Liver (tissue), 3 donors: ENCODE data around the gene RNF111.

Experiments
- ATF3 ChIP-seq: IDR thresholded peaks from 2 replicates; pipeline ENCODE4 v1.6.1; 2016; ENCODE audit warnings: antibody characterized with exemption
- GABPA ChIP-seq, 2 donors: IDR thresholded peaks in 1 of 2; conservative IDR thresholded peaks in 1 of 2; 2 replicates each; pipeline ENCODE4 v1.6.1; 2016; ENCODE audit warnings: antibody characterized with exemption in 2 of 2, mild to moderate bottlenecking in 1 of 2, moderate library complexity in 1 of 2
- MAX ChIP-seq: IDR thresholded peaks from 2 replicates; pipeline ENCODE4 v1.6.1; 2016; ENCODE audit warnings: antibody characterized with exemption
- NR2F2 ChIP-seq: IDR thresholded peaks from 2 replicates; pipeline ENCODE4 v1.6.1; 2016; ENCODE audit warnings: antibody characterized with exemption
- TF ChIP-seq, protein P1 (sequence below): IDR thresholded peaks from 2 replicates; pipeline ENCODE4 v1.6.1; 2016; ENCODE audit warnings: antibody characterized with exemption
- TF ChIP-seq, protein P2 (sequence below): IDR thresholded peaks from 2 replicates; pipeline ENCODE4 v1.6.1; 2016; ENCODE audit warnings: antibody characterized with exemption, mild to moderate bottlenecking
- TF ChIP-seq, protein P3 (sequence below): fragments of 150-350 bp; IDR thresholded peaks from 2 replicates; pipeline ENCODE4 v1.5.1; 2017; ENCODE audit warnings: improper control_type of control experiment, low read depth, low read length; ENCODE audit not compliant: missing input control
- donor health status: healthy.
- donor health status: healthy.

DNA sequence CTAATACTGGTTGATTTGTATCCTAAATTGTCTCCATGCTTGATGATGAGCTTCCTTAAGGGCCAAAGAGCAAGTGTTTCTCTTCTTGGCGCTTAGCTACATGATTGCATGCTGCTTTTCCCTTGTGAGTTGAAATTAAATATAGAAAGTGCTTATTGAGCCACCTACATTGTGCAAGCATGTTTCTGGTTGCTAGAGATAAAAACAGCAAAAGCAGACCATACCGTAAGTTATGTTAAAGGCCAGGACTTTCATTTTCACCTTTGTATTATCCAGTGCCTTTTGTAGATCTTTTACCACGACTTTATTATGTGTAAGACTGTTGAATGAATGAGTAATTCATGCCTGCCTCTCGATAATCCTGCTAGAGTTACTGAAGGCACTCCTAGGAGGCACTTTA is 75.6 kb downstream of the RNF111 start:
- TF ChIP-seq, protein P1, sequence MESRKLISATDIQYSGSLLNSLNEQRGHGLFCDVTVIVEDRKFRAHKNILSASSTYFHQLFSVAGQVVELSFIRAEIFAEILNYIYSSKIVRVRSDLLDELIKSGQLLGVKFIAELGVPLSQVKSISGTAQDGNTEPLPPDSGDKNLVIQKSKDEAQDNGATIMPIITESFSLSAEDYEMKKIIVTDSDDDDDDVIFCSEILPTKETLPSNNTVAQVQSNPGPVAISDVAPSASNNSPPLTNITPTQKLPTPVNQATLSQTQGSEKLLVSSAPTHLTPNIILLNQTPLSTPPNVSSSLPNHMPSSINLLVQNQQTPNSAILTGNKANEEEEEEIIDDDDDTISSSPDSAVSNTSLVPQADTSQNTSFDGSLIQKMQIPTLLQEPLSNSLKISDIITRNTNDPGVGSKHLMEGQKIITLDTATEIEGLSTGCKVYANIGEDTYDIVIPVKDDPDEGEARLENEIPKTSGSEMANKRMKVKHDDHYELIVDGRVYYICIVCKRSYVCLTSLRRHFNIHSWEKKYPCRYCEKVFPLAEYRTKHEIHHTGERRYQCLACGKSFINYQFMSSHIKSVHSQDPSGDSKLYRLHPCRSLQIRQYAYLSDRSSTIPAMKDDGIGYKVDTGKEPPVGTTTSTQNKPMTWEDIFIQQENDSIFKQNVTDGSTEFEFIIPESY, result no peak
- TF ChIP-seq ATF3 (no peak), MAX (no peak), NR2F2 (no peak), GABPA (IDR thresholded peaks at IDR 0.05 in 1 of 2, conservative IDR thresholded peaks at IDR 0.05 in 1 of 2) (no peak)
- TF ChIP-seq, protein P2, sequence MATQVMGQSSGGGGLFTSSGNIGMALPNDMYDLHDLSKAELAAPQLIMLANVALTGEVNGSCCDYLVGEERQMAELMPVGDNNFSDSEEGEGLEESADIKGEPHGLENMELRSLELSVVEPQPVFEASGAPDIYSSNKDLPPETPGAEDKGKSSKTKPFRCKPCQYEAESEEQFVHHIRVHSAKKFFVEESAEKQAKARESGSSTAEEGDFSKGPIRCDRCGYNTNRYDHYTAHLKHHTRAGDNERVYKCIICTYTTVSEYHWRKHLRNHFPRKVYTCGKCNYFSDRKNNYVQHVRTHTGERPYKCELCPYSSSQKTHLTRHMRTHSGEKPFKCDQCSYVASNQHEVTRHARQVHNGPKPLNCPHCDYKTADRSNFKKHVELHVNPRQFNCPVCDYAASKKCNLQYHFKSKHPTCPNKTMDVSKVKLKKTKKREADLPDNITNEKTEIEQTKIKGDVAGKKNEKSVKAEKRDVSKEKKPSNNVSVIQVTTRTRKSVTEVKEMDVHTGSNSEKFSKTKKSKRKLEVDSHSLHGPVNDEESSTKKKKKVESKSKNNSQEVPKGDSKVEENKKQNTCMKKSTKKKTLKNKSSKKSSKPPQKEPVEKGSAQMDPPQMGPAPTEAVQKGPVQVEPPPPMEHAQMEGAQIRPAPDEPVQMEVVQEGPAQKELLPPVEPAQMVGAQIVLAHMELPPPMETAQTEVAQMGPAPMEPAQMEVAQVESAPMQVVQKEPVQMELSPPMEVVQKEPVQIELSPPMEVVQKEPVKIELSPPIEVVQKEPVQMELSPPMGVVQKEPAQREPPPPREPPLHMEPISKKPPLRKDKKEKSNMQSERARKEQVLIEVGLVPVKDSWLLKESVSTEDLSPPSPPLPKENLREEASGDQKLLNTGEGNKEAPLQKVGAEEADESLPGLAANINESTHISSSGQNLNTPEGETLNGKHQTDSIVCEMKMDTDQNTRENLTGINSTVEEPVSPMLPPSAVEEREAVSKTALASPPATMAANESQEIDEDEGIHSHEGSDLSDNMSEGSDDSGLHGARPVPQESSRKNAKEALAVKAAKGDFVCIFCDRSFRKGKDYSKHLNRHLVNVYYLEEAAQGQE, result no peak
- TF ChIP-seq, protein P3, sequence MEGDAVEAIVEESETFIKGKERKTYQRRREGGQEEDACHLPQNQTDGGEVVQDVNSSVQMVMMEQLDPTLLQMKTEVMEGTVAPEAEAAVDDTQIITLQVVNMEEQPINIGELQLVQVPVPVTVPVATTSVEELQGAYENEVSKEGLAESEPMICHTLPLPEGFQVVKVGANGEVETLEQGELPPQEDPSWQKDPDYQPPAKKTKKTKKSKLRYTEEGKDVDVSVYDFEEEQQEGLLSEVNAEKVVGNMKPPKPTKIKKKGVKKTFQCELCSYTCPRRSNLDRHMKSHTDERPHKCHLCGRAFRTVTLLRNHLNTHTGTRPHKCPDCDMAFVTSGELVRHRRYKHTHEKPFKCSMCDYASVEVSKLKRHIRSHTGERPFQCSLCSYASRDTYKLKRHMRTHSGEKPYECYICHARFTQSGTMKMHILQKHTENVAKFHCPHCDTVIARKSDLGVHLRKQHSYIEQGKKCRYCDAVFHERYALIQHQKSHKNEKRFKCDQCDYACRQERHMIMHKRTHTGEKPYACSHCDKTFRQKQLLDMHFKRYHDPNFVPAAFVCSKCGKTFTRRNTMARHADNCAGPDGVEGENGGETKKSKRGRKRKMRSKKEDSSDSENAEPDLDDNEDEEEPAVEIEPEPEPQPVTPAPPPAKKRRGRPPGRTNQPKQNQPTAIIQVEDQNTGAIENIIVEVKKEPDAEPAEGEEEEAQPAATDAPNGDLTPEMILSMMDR, result no peak
